Purkinje cell (primary cell): Measurements from ENCODE around the gene CDKN2D. TPM values are rescaled to one million over a fixed set of nuclear protein-coding genes. Genes with fewer than 3 reads are reported as not detected.

Experiments used
- polyA plus RNA-seq: library from polyadenylated mRNA; unstranded; fragments of >200 nt; fragmentation: Nextera tagmentation; gene quantifications from 2 replicates; pipeline ENCODE4 v1.2.1, GENCODE V29; 2014

The CDKN2D gene
- 17.1 and 34.4 TPM in 2 replicates for polyA plus RNA-seq

GRCh38 chr19:10568826-10569651 lies at the start of gene CDKN2D:
TSS of gene CDKN2D (minus strand) at chr19:10568979. CDS start at chr19:10568653, 326 bp downstream.

GRCh38 chr19:10587022-10587838 lies 18.5 kb upstream of the CDKN2D start, which contains the start of gene AP1M2:
TSS of gene AP1M2 (minus strand) at chr19:10587312. CDS start at chr19:10587231, 81 bp downstream.

GRCh38 chr19:10565567-10566407 lies 3.0 kb downstream of the CDKN2D start, which contains the start of gene KRI1:
TSS of gene KRI1 (minus strand) at chr19:10566010. CDS start at chr19:10565999, 11 bp downstream.

GRCh38 chr19:10543420-10544241 lies 25.1 kb downstream of the CDKN2D start, which contains the start of gene ATG4D:
TSS of gene ATG4D (plus strand) at chr19:10543904. CDS start at chr19:10544091, 187 bp downstream.

GRCh38 chr19:10517361-10517759 lies 51.4 kb downstream of the CDKN2D start, which contains the start of gene S1PR5:
TSS of gene S1PR5 (minus strand) at chr19:10517447. CDS start at chr19:10515011, 2,436 bp downstream.

Other genes starting within 250 kb of the CDKN2D start
- 0.13 TPM in 2 replicates for gene RAVER1, start 235.4 kb downstream of the CDKN2D start, polyA plus RNA-seq
- gene ICAM3, start 229.4 kb downstream of the CDKN2D start, polyA plus RNA-seq, result 2.8 TPM in 1 of 2 replicates, not detected in the other
- gene TYK2, start 188.4 kb downstream of the CDKN2D start, polyA plus RNA-seq, result 8.2 and 13.2 TPM in 2 replicates
- 16.1 and 22.6 TPM in 2 replicates for gene CDC37, start 165.4 kb downstream of the CDKN2D start, polyA plus RNA-seq
- gene PDE4A, start 148.4 kb downstream of the CDKN2D start, polyA plus RNA-seq, result 0.63 and 2.5 TPM in 2 replicates
- gene KEAP1, start 65.6 kb downstream of the CDKN2D start, polyA plus RNA-seq, result 11.3 and 23.4 TPM in 2 replicates
- 0.32 TPM in 1 of 2 replicates, not detected in the other for gene S1PR5, start 51.5 kb downstream of the CDKN2D start, polyA plus RNA-seq
- gene ATG4D, start 25.1 kb downstream of the CDKN2D start, polyA plus RNA-seq, result 5.6 TPM in 1 of 2 replicates, not detected in the other
- gene KRI1, start 3.0 kb downstream of the CDKN2D start, polyA plus RNA-seq, result 2.4 and 5.3 TPM in 2 replicates
- gene AP1M2, start 18.3 kb upstream of the CDKN2D start, polyA plus RNA-seq, result 2.5 TPM in 1 of 2 replicates, not detected in the other
- 7.4 and 12.4 TPM in 2 replicates for gene SLC44A2, start 56.6 kb upstream of the CDKN2D start, polyA plus RNA-seq
- gene ILF3, start 85.4 kb upstream of the CDKN2D start, polyA plus RNA-seq, result 29.6 and 33.0 TPM in 2 replicates
- gene QTRT1, start 132.5 kb upstream of the CDKN2D start, polyA plus RNA-seq, result 2.2 and 3.9 TPM in 2 replicates
- 0.52 and 0.94 TPM in 2 replicates for gene DNM2, start 149.1 kb upstream of the CDKN2D start, polyA plus RNA-seq